ENCODE measurements around the gene CTSW.

Gene CTSW

GRCh38 chr11:65906602-65907001 lies 27.0 kb downstream of the CTSW start:
- no peak overlapping the region for H3K27ac ChIP-seq
- TF ChIP-seq ZFX (IDR thresholded peaks at IDR 0.05; ENCODE audit: borderline replicate concordance) = no peak
- no peak for TF ChIP-seq CTCF (IDR thresholded peaks at IDR 0.05)

- TF ChIP-seq CTCF (IDR thresholded peaks at IDR 0.05) (no peak), ZFX (IDR thresholded peaks at IDR 0.05; ENCODE audit: borderline replicate concordance) (no peak)
Measured at GRCh38 chr11:65907878-65908277, 28.2 kb downstream of the CTSW start.

GRCh38 chr11:65911682-65912568 lies 32.3 kb downstream of the CTSW start:
- TF ChIP-seq ZFX (IDR thresholded peaks at IDR 0.05; ENCODE audit: borderline replicate concordance) (no peak), CTCF (IDR thresholded peaks at IDR 0.05) (peak; percentile 64)
- H3K27ac ChIP-seq = peak overlapping the region; percentile 48

More at GRCh38 chr11:65907878-65908277, 28.2 kb downstream of the CTSW start:
- no peak overlapping the region for H3K27ac ChIP-seq

GRCh38 chr11:65912845-65913244 lies 33.2 kb downstream of the CTSW start:
- H3K27ac ChIP-seq = no peak overlapping the region
- TF ChIP-seq CTCF (IDR thresholded peaks at IDR 0.05) = no peak
- no peak for TF ChIP-seq ZFX (IDR thresholded peaks at IDR 0.05; ENCODE audit: borderline replicate concordance)

GRCh38 chr11:65915101-65915820 lies 35.6 kb downstream of the CTSW start:
- no peak overlapping the region for H3K27ac ChIP-seq
- TF ChIP-seq ZFX (IDR thresholded peaks at IDR 0.05; ENCODE audit: borderline replicate concordance) (no peak), CTCF (IDR thresholded peaks at IDR 0.05) (no peak)

GRCh38 chr11:65915821-65916251 lies 36.2 kb downstream of the CTSW start:
- TF ChIP-seq CTCF (IDR thresholded peaks at IDR 0.05) = no peak
- TF ChIP-seq ZFX (IDR thresholded peaks at IDR 0.05; ENCODE audit: borderline replicate concordance) = no peak
- H3K27ac ChIP-seq = no peak overlapping the region

- no peak for TF ChIP-seq ZFX (IDR thresholded peaks at IDR 0.05; ENCODE audit: borderline replicate concordance)
- no peak for TF ChIP-seq CTCF (IDR thresholded peaks at IDR 0.05)
Measured at GRCh38 chr11:65916391-65916790, 36.8 kb downstream of the CTSW start.

More at GRCh38 chr11:65916391-65916790, 36.8 kb downstream of the CTSW start:
- H3K27ac ChIP-seq = no peak overlapping the region
